Measurements from ENCODE around the gene MAP4K4.

GRCh38 chr2:101714118-101714517 is 16.6 kb downstream of the MAP4K4 start:
- no peak for TF ChIP-seq CTCF (conservative IDR thresholded peaks at IDR 0.05; ENCODE audit: low read length)
- no peak for TF ChIP-seq EZH2phosphoT487 (IDR thresholded peaks at IDR 0.05; ENCODE audit: borderline replicate concordance, low read depth, low read length)
